ENCODE data around the gene COL6A3. TPM values are rescaled to one million over a fixed set of nuclear protein-coding genes. Genes with fewer than 3 reads are reported as not detected.

COL6A3 gene
- total and polyA plus RNA-seq, 2 of the 13 experiments (the other 11 are each of a cell fraction or from before 2014, with no cell fraction given) = 0.03 TPM; not detected in 1

DNA sequence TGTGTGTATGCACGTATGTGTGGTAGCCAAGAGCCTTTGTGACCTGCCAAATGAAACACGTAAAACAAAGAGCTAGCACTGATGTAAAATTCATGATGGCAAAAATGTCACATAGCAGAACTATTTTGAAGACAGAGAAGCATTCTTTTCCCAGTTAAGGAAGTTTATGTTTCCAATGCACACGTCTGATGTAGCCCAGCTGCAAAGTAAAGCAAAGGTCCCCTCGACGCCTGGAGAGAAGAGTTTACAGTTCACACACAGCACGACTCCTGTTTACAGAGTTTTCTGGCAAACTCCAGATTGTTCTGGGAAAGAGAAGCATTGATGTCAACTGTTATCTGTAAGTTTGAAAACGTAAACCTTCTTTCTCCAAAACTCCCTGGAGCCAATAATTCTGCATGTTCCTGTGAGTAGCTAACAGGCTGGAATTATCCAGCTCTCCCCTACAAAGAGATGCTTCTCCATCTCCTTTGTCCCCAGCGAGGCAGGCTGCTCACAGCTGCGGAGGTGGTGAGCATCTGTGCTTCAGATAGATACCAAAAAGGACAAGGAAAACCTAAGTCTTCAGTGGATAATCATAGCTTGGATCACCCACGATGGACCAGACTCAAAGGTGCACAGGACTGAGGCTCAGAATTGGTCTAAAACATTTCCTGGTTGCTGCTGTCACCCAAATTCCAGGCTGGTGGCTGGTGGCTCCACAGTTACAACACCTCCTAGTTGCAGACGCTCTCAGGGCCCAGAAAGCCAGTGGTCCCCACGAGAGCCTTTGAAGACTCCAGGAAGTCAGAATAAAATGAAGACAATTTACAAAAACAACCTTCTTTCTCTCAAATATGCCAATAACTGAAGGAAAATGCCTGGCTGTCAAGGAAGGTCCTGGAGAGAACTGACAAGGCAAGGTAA lies 87.4 kb downstream of the COL6A3 start:
- in situ Hi-C loops (cut with HindIII; ENCODE audit: extremely low pct_ligation_motif_present, low pct_unique_long_range_greater_than_20kb) = loop anchor here (10.0 kb wide), 1 partner anchor 172 kb away; no protein-coding TSS in a partner anchor
- no peak for TF ChIP-seq GATAD2A (CRISPR knock-in tag; IDR thresholded peaks at IDR 0.05)
- no peak for TF ChIP-seq ZSCAN20 (CRISPR knock-in tag; IDR thresholded peaks at IDR 0.05; ENCODE audit: borderline replicate concordance)
- no peak for TF ChIP-seq FOXC1 (CRISPR knock-in tag; IDR thresholded peaks at IDR 0.05; ENCODE audit: borderline replicate concordance)
- no peak for TF ChIP-seq BHLHE40 (IDR thresholded peaks at IDR 0.05; ENCODE audit: low read length)
- TF ChIP-seq ESRRA (CRISPR knock-in tag; IDR thresholded peaks at IDR 0.05; ENCODE audit: low read depth) = no peak
- no peak for TF ChIP-seq ZNF138 (CRISPR knock-in tag; IDR thresholded peaks at IDR 0.05; ENCODE audit: low read depth)
- no peak for TF ChIP-seq ZNF570 (CRISPR knock-in tag; IDR thresholded peaks at IDR 0.05; ENCODE audit: borderline replicate concordance)
- TF ChIP-seq U2AF2 (IDR thresholded peaks at IDR 0.05; ENCODE audit: low read depth, low read length) = no peak
- TF ChIP-seq ZNF276 (CRISPR knock-in tag; IDR thresholded peaks at IDR 0.05; ENCODE audit: low read depth) = no peak
- TF ChIP-seq, protein P1, sequence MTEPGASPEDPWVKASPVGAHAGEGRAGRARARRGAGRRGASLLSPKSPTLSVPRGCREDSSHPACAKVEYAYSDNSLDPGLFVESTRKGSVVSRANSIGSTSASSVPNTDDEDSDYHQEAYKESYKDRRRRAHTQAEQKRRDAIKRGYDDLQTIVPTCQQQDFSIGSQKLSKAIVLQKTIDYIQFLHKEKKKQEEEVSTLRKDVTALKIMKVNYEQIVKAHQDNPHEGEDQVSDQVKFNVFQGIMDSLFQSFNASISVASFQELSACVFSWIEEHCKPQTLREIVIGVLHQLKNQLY (CRISPR knock-in tag; IDR thresholded peaks at IDR 0.05) = no peak
- no peak for TF ChIP-seq WIZ (CRISPR knock-in tag; IDR thresholded peaks at IDR 0.05)
- TF ChIP-seq TGIF2 (CRISPR knock-in tag; IDR thresholded peaks at IDR 0.05) = no peak
- TF ChIP-seq ZFP90 (CRISPR knock-in tag; IDR thresholded peaks at IDR 0.05; ENCODE audit: borderline replicate concordance) = no peak
- no peak for TF ChIP-seq KMT2A (CRISPR knock-in tag; IDR thresholded peaks at IDR 0.05)
- no peak for TF ChIP-seq ZNF607 (CRISPR knock-in tag; IDR thresholded peaks at IDR 0.05; ENCODE audit: borderline replicate concordance)
- TF ChIP-seq, protein P2, sequence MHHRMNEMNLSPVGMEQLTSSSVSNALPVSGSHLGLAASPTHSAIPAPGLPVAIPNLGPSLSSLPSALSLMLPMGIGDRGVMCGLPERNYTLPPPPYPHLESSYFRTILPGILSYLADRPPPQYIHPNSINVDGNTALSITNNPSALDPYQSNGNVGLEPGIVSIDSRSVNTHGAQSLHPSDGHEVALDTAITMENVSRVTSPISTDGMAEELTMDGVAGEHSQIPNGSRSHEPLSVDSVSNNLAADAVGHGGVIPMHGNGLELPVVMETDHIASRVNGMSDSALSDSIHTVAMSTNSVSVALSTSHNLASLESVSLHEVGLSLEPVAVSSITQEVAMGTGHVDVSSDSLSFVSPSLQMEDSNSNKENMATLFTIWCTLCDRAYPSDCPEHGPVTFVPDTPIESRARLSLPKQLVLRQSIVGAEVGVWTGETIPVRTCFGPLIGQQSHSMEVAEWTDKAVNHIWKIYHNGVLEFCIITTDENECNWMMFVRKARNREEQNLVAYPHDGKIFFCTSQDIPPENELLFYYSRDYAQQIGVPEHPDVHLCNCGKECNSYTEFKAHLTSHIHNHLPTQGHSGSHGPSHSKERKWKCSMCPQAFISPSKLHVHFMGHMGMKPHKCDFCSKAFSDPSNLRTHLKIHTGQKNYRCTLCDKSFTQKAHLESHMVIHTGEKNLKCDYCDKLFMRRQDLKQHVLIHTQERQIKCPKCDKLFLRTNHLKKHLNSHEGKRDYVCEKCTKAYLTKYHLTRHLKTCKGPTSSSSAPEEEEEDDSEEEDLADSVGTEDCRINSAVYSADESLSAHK (CRISPR knock-in tag; IDR thresholded peaks at IDR 0.05; ENCODE audit: borderline replicate concordance) = no peak
- no peak for TF ChIP-seq POLR2A (IDR thresholded peaks at IDR 0.05; ENCODE audit: insufficient read depth in 1 of 2, low read depth in 2 of 2, low read length in 2 of 2)
- no peak for TF ChIP-seq HDAC1 (CRISPR knock-in tag; IDR thresholded peaks at IDR 0.05)

More for the DNA sequence above, 87.4 kb downstream of the COL6A3 start:
- ATAC-seq (no peak), FAIRE-seq (no peak), DNase-seq (ENCODE audit: low spot score) (no peak)
- H4K20me1 ChIP-seq (ENCODE audit: insufficient read depth, low read length) = no peaks in the 10 kb centered on the region
- intact Hi-C loops (cut with micrococcal nuclease; ENCODE audit: unreplicated experiment) = no loop called here
- no peak overlapping the region for H3K9ac ChIP-seq (ENCODE audit: insufficient read depth, low read depth, low read length)
- peaks cover 5 to 23% of the 10 kb centered on the region in 2 experiments; a peak in 2 of 5 replicates for H3K27me3 ChIP-seq (ENCODE audit: control insufficient read depth in 1 of 2, insufficient read depth in 2 of 2, low read length in 2 of 2)
- WGBS (ENCODE audit: low lambda C conversion rate) = 8% methylated on average over 12 of the region's 12 CpGs
- H3K36me3 ChIP-seq (replicated peaks in 1 of 2; ENCODE audit: control insufficient read depth in 1 of 2, insufficient read depth in 2 of 2, low read length in 2 of 2) = no peaks in the 10 kb centered on the region
- no peak overlapping the region for H3K4me3 ChIP-seq (replicated peaks in 1 of 3; ENCODE audit: insufficient read depth in 1 of 3, low read depth in 2 of 3, low read length in 3 of 3)
- no peaks in the 10 kb centered on the region for H3K79me2 ChIP-seq (ENCODE audit: insufficient read depth, low read length)
- ChIA-PET CTCF (ENCODE audit: low intra/inter-chr PET ratio, low total read pairs) (no interaction called here), POLR2A (no interaction called here)
- no TSS peak for BruUV-seq (replicated peaks)
- no peak overlapping the region for H3K27ac ChIP-seq (ENCODE audit: extremely low read length, insufficient read depth, low read length)
- no peaks in the 10 kb centered on the region for H3K9me3 ChIP-seq (ENCODE audit: low read length)
- H3K4me1 ChIP-seq (ENCODE audit: insufficient read depth, low read length) = no peaks in the 10 kb centered on the region
- no peak overlapping the region for H2AFZ ChIP-seq (ENCODE audit: low read length)
- H3K4me2 ChIP-seq (ENCODE audit: low read depth, low read length) = no peak overlapping the region

All from HepG2 (cell line).